C4-2B (cell line): ENCODE data around the gene CCT7.
"Not testable (repeated sequence)": the region's sequence is repeated elsewhere in the genome, so short reads cannot be mapped to it uniquely, and the experiment has no call there.

ENCODE experiments used
- H3K27ac ChIP-seq: fragments of 450-650 bp; 2 replicates; pipeline ENCODE4 v1.5.1; 2017
- CTCF ChIP-seq: fragments of 450-650 bp; conservative IDR thresholded peaks from 2 replicates; pipeline ENCODE4 v1.5.1; 2017; ENCODE audit warnings: mild to moderate bottlenecking
- ZFX ChIP-seq: fragments of 450-650 bp; IDR thresholded peaks from 2 replicates; pipeline ENCODE4 v1.6.1; 2017

CCT7 gene

GRCh38 chr2:73233932-73234832 lies at the start of gene CCT7:
Gene CCT7 (plus strand): TSS chr2:73234308. CDS start chr2:73234379, 71 bp downstream.
- H3K27ac ChIP-seq: peak within 1 kb of the TSS; percentile 92
- TF ChIP-seq CTCF: no peak
- peak; percentile 86 for TF ChIP-seq ZFX

- no peak overlapping the region for H3K27ac ChIP-seq
- TF ChIP-seq ZFX: no peak
- TF ChIP-seq CTCF: no peak
These were observed 48.1 kb upstream of the CCT7 start for GRCh38 chr2:73185965-73186364.

- no peak for TF ChIP-seq ZFX
- TF ChIP-seq CTCF: no peak
- no peak overlapping the region for H3K27ac ChIP-seq
These were observed 46.6 kb upstream of the CCT7 start for GRCh38 chr2:73187549-73187948.

GRCh38 chr2:73197579-73197978 lies 36.5 kb upstream of the CCT7 start:
- no peak overlapping the region for H3K27ac ChIP-seq
- TF ChIP-seq CTCF (no peak), ZFX (no peak)

GRCh38 chr2:73200281-73200680 lies 33.8 kb upstream of the CCT7 start:
- H3K27ac ChIP-seq: not testable (repeated sequence)

GRCh38 chr2:73202156-73203054 lies 31.7 kb upstream of the CCT7 start, which contains the start of gene NOTO:
Gene NOTO (plus strand): TSS chr2:73202574. CDS start chr2:73202667, 93 bp downstream.
- TF ChIP-seq ZFX (no peak), CTCF (no peak)
- H3K27ac ChIP-seq: peak within 1 kb of the TSS; percentile 10; the same call in 1 of the 2 replicates

GRCh38 chr2:73203055-73203681 lies 30.9 kb upstream of the CCT7 start:
- TF ChIP-seq ZFX (no peak), CTCF (no peak)
- peak overlapping the region; percentile 10; the same call in 1 of the 2 replicates for H3K27ac ChIP-seq
